Gastroesophageal sphincter (tissue), 3 donors: ENCODE results near the gene GIGYF1.

Experiments
- CTCF ChIP-seq, 4 experiments: fragments of 200-600 bp in 2 of 4; fragments of 450-650 bp in 2 of 4; sonication (generic) in 1 of 4; IDR thresholded peaks; one replicate each; pipeline ENCODE4 v1.5.1; 2017 to 2019; ENCODE audit warnings: antibody characterized with exemption in 4 of 4, mild to moderate bottlenecking in 2 of 4, moderate library complexity in 2 of 4
- POLR2AphosphoS5 ChIP-seq: sonication (generic); formaldehyde crosslinking; IDR thresholded peaks from one replicate; pipeline ENCODE4 v1.6.1; 2017; ENCODE audit warnings: antibody characterized with exemption

- TF ChIP-seq CTCF (IDR thresholded peaks at IDR 0.05) (no peak), POLR2AphosphoS5 (no peak)
Observed at GRCh38 chr7:100693312-100694097, 545 bp downstream of the GIGYF1 start.
